Activated CD8-positive, alpha-beta memory T cell treated with anti-CD3 and anti-CD28 coated beads, Interleukin-2, amount 50 U/mL, for 4 hours (primary cell): ENCODE results near the gene POC1B.

ENCODE experiments used
- DNase-seq: peaks from one replicate; pipeline ENCODE4 v3.0.0-alpha.2; 2020

POC1B gene

GRCh38 chr12:89417246-89417977 is 108.4 kb downstream of the POC1B start:
- no peak for DNase-seq

GRCh38 chr12:89416049-89416792 is 109.6 kb downstream of the POC1B start:
- DNase-seq = no peak

- no peak for DNase-seq
Observed at GRCh38 chr12:89414851-89415250, 111.0 kb downstream of the POC1B start.

- no peak for DNase-seq
Observed at GRCh38 chr12:89414322-89414721, 111.5 kb downstream of the POC1B start.

- DNase-seq = no peak
Observed at GRCh38 chr12:89413234-89413633, 112.6 kb downstream of the POC1B start.

- DNase-seq = no peak
Observed at GRCh38 chr12:89412665-89413064, 113.2 kb downstream of the POC1B start.

GRCh38 chr12:89411846-89412245 is 114.0 kb downstream of the POC1B start:
- DNase-seq = no peak

GRCh38 chr12:89411234-89411633 is 114.6 kb downstream of the POC1B start:
- DNase-seq = no peak

- DNase-seq = no peak
Observed at GRCh38 chr12:89405626-89406345, 120.1 kb downstream of the POC1B start.

GRCh38 chr12:89401433-89402058 is 124.3 kb downstream of the POC1B start:
- no peak for DNase-seq

- DNase-seq = no peak
Observed at GRCh38 chr12:89400415-89400814, 125.4 kb downstream of the POC1B start.

- DNase-seq = no peak
Observed at GRCh38 chr12:89395712-89396111, 130.1 kb downstream of the POC1B start.

- DNase-seq = no peak
Observed at GRCh38 chr12:89393551-89394121, 132.2 kb downstream of the POC1B start.

- no peak for DNase-seq
Observed at GRCh38 chr12:89392391-89392790, 133.5 kb downstream of the POC1B start.

GRCh38 chr12:89391726-89392336 is 134.0 kb downstream of the POC1B start:
- no peak for DNase-seq

- no peak for DNase-seq
Observed at GRCh38 chr12:89390802-89391673, 134.8 kb downstream of the POC1B start.

GRCh38 chr12:89389755-89390661 is 135.8 kb downstream of the POC1B start:
- DNase-seq = no peak

GRCh38 chr12:89386138-89386537 is 139.7 kb downstream of the POC1B start:
- DNase-seq = no peak

GRCh38 chr12:89384807-89385206 is 141.0 kb downstream of the POC1B start:
- DNase-seq = no peak

GRCh38 chr12:89384050-89384758 is 141.6 kb downstream of the POC1B start:
- no peak for DNase-seq
